Astrocyte (in vitro differentiated cells and primary cell): ENCODE results near the gene NEK2. TPM values are rescaled to one million over a fixed set of nuclear protein-coding genes. Genes with fewer than 3 reads are reported as not detected.
"Not testable (repeated sequence)": the region's sequence is repeated elsewhere in the genome, so short reads cannot be mapped to it uniquely, and the experiment has no call there.

Source experiments
- DNase-seq: peaks from one replicate; pipeline ENCODE4 v3.0.0-alpha.2; 2010; ENCODE audit warnings: low read depth
- FAIRE-seq: peaks from 2 replicates; lab custom pipeline; 2011; peaks lifted over from hg19 to GRCh38; lab: Jason Lieb, UNC
- H2AFZ ChIP-seq: 2 replicates; pipeline ENCODE4 v1.6.0; 2012; ENCODE audit warnings: low read depth, low read length, inconsistent platforms
- H3K27ac ChIP-seq: 2 replicates; pipeline ENCODE4 v1.5.1; 2011; ENCODE audit warnings: low read depth, low read length, inconsistent platforms
- H3K27me3 ChIP-seq: 2 replicates; pipeline ENCODE4 v1.6.0; 2011; ENCODE audit warnings: low read length, inconsistent platforms; ENCODE audit not compliant: insufficient read depth
- H3K36me3 ChIP-seq: 2 replicates; pipeline ENCODE4 v1.5.1; 2011; ENCODE audit warnings: low read length, inconsistent platforms; ENCODE audit not compliant: insufficient read depth
- H3K4me1 ChIP-seq: 2 replicates; pipeline ENCODE4 v1.5.1; 2011; ENCODE audit warnings: low read length, inconsistent platforms; ENCODE audit not compliant: insufficient read depth
- H3K4me2 ChIP-seq: 2 replicates; pipeline ENCODE4 v1.6.0; 2012; ENCODE audit warnings: low read length, inconsistent platforms
- H3K4me3 ChIP-seq: 2 replicates; pipeline ENCODE4 v1.5.1; 2011; ENCODE audit warnings: low read depth, mild to moderate bottlenecking, low read length, inconsistent platforms; ENCODE audit not compliant: insufficient read depth
- H3K79me2 ChIP-seq: 2 replicates; pipeline ENCODE4 v1.6.0; 2012; ENCODE audit warnings: mild to moderate bottlenecking, low read length, inconsistent platforms; ENCODE audit not compliant: insufficient read depth
- H3K9ac ChIP-seq: 2 replicates; pipeline ENCODE4 v1.6.0; 2012; ENCODE audit warnings: mild to moderate bottlenecking, low read length, inconsistent platforms
- H3K9me3 ChIP-seq: 2 replicates; pipeline ENCODE4 v1.5.1; 2012; ENCODE audit warnings: low read depth, mild to moderate bottlenecking, low read length, inconsistent platforms; ENCODE audit not compliant: insufficient read depth
- H4K20me1 ChIP-seq: 2 replicates; pipeline ENCODE4 v1.6.0; 2012; ENCODE audit warnings: low read length, inconsistent platforms; ENCODE audit not compliant: insufficient read depth
- H3K27ac Mint-ChIP-seq: one replicate; pipeline ENCODE4 v1.8.0; 2021; ENCODE audit warnings: mild to moderate bottlenecking, mixed read lengths; ENCODE audit not compliant: unreplicated experiment
- H3K27me3 Mint-ChIP-seq: one replicate; pipeline ENCODE4 v1.8.0; 2021; ENCODE audit warnings: low read depth, mixed read lengths; ENCODE audit not compliant: unreplicated experiment
- H3K36me3 Mint-ChIP-seq: one replicate; pipeline ENCODE4 v1.8.0; 2021; ENCODE audit warnings: low read depth, mixed read lengths; ENCODE audit not compliant: unreplicated experiment
- H3K4me1 Mint-ChIP-seq: one replicate; pipeline ENCODE4 v1.8.0; 2021; ENCODE audit warnings: low read depth, mixed read lengths; ENCODE audit not compliant: unreplicated experiment
- H3K4me3 Mint-ChIP-seq: one replicate; pipeline ENCODE4 v1.8.0; 2021; ENCODE audit warnings: mild to moderate bottlenecking, moderate library complexity, mixed read lengths; ENCODE audit not compliant: unreplicated experiment
- H3K9me3 Mint-ChIP-seq: one replicate; pipeline ENCODE4 v1.8.0; 2021; ENCODE audit warnings: mild to moderate bottlenecking, mixed read lengths; ENCODE audit not compliant: unreplicated experiment
- CTCF ChIP-seq: IDR thresholded peaks from 2 replicates; pipeline ENCODE4 v1.5.1; 2011; ENCODE audit warnings: low read depth, mild to moderate bottlenecking, inconsistent platforms, low read length, moderate library complexity; ENCODE audit not compliant: insufficient read depth
- EZH2 ChIP-seq: IDR thresholded peaks from 2 replicates; pipeline ENCODE4 v1.6.1; 2012; ENCODE audit warnings: mild to moderate bottlenecking, low read length, inconsistent platforms; ENCODE audit not compliant: insufficient read depth
- total RNA-seq: library from RNA; stranded (reverse); gene quantifications from 2 replicates; pipeline ENCODE4 v1.2.1, GENCODE V29; 2021

The NEK2 gene
- total RNA-seq, 1 donor from 2014 or later = 1.6 TPM

GRCh38 chr1:211684791-211685190 is 9.4 kb upstream of the NEK2 start:
- H3K4me1 ChIP-seq = no peaks in the 10 kb centered on the region
- H3K36me3 Mint-ChIP-seq = no peaks in the 10 kb centered on the region
- H3K4me1 Mint-ChIP-seq = peaks cover 3% of the 10 kb centered on the region
- H3K4me2 ChIP-seq = no peak overlapping the region
- no peaks in the 10 kb centered on the region for H3K36me3 ChIP-seq
- H3K79me2 ChIP-seq = no peaks in the 10 kb centered on the region
- no peak for TF ChIP-seq CTCF
- no peak for TF ChIP-seq EZH2
- H3K27me3 ChIP-seq = no peaks in the 10 kb centered on the region
- no peak overlapping the region for H3K9ac ChIP-seq
- H3K4me3 ChIP-seq = no peak overlapping the region
- no peak overlapping the region for H3K4me3 Mint-ChIP-seq
- FAIRE-seq = no peak
- H3K9me3 Mint-ChIP-seq = no peaks in the 10 kb centered on the region
- no peak for DNase-seq
- H3K27me3 Mint-ChIP-seq = peaks cover 18% of the 10 kb centered on the region
- H4K20me1 ChIP-seq = no peaks in the 10 kb centered on the region
- H3K27ac ChIP-seq = no peak overlapping the region
- no peak overlapping the region for H2AFZ ChIP-seq
- no peak overlapping the region for H3K27ac Mint-ChIP-seq
- H3K9me3 ChIP-seq = no peaks in the 10 kb centered on the region

- Mint-ChIP-seq H3K27ac (no peak overlapping the region), H3K36me3 (no peaks in the 10 kb centered on the region), H3K27me3 (peaks cover 18% of the 10 kb centered on the region), H3K4me1 (peaks cover 3% of the 10 kb centered on the region), H3K9me3 (no peaks in the 10 kb centered on the region), H3K4me3 (no peak overlapping the region)
- no peak for DNase-seq
- H3K36me3 ChIP-seq = no peaks in the 10 kb centered on the region
- FAIRE-seq = no peak
- no peak overlapping the region for H3K27ac ChIP-seq
- no peaks in the 10 kb centered on the region for H3K9me3 ChIP-seq
- H3K9ac ChIP-seq = no peak overlapping the region
- H2AFZ ChIP-seq = no peak overlapping the region
- H3K4me1 ChIP-seq = no peaks in the 10 kb centered on the region
- H3K79me2 ChIP-seq = no peaks in the 10 kb centered on the region
- no peak overlapping the region for H3K4me3 ChIP-seq
- no peak overlapping the region for H3K4me2 ChIP-seq
- TF ChIP-seq CTCF (no peak), EZH2 (no peak)
- H4K20me1 ChIP-seq = no peaks in the 10 kb centered on the region
- no peaks in the 10 kb centered on the region for H3K27me3 ChIP-seq
Measured at GRCh38 chr1:211684331-211684730, 8.9 kb upstream of the NEK2 start.

- no peak overlapping the region for H3K27ac Mint-ChIP-seq
- H3K4me2 ChIP-seq = no peak overlapping the region
- H3K36me3 Mint-ChIP-seq = no peaks in the 10 kb centered on the region
- peaks cover 18% of the 10 kb centered on the region for H3K27me3 Mint-ChIP-seq
- H2AFZ ChIP-seq = no peak overlapping the region
- no peaks in the 10 kb centered on the region for H4K20me1 ChIP-seq
- FAIRE-seq = no peak
- H3K4me3 ChIP-seq = no peak overlapping the region
- H3K4me1 Mint-ChIP-seq = peaks cover 3% of the 10 kb centered on the region
- no peak overlapping the region for H3K27ac ChIP-seq
- no peaks in the 10 kb centered on the region for H3K9me3 ChIP-seq
- no peak for TF ChIP-seq CTCF
- no peak for TF ChIP-seq EZH2
- no peaks in the 10 kb centered on the region for H3K4me1 ChIP-seq
- no peaks in the 10 kb centered on the region for H3K27me3 ChIP-seq
- DNase-seq = no peak
- no peaks in the 10 kb centered on the region for H3K79me2 ChIP-seq
- H3K4me3 Mint-ChIP-seq = no peak overlapping the region
- H3K9ac ChIP-seq = no peak overlapping the region
- no peaks in the 10 kb centered on the region for H3K9me3 Mint-ChIP-seq
- H3K36me3 ChIP-seq = no peaks in the 10 kb centered on the region
Measured at GRCh38 chr1:211683396-211684297, 8.2 kb upstream of the NEK2 start.

GRCh38 chr1:211682186-211682585 is 6.8 kb upstream of the NEK2 start:
- H3K4me3 ChIP-seq, H3K79me2 ChIP-seq, H3K36me3 ChIP-seq, FAIRE-seq, H3K4me1 Mint-ChIP-seq, H3K9me3 ChIP-seq, H3K4me1 ChIP-seq, H3K9me3 Mint-ChIP-seq, H4K20me1 ChIP-seq, H3K27me3 ChIP-seq, H3K4me2 ChIP-seq, H3K27ac ChIP-seq, H3K36me3 Mint-ChIP-seq, H3K4me3 Mint-ChIP-seq, H3K9ac ChIP-seq, H2AFZ ChIP-seq: not testable (repeated sequence)
- DNase-seq = peak; percentile 24
- peaks cover 16% of the 10 kb centered on the region for H3K27me3 Mint-ChIP-seq
- H3K27ac Mint-ChIP-seq = peak overlapping the region; percentile 48
